H1 (cell line): ENCODE data around the gene LCT. TPM values are rescaled to one million over a fixed set of nuclear protein-coding genes. Genes with fewer than 3 reads are reported as not detected.

Experiments
- CHD1 ChIP-seq: IDR thresholded peaks from 2 replicates; pipeline ENCODE4 v1.6.1; 2012; ENCODE audit warnings: low read depth, low read length, improper control_type of control experiment
- SIRT6 ChIP-seq: IDR thresholded peaks from one replicate; pipeline ENCODE4 v1.7.1; 2012; ENCODE audit warnings: low read length, inconsistent platforms
- TEAD4 ChIP-seq: IDR thresholded peaks from 2 replicates; pipeline ENCODE4 v1.6.1; 2012; ENCODE audit warnings: low read depth, low read length, inconsistent platforms, mixed read lengths
- polyA plus RNA-seq, 7 experiments: library from polyadenylated mRNA; depleted of rRNA in 3 of 7; stranded (reverse) in 5 of 7; unstranded in 2 of 7; fragments of >200 nt in 5 of 7; fragments of 200-250 nt in 2 of 7; gene quantifications; 1 replicate in 5 of 7; 2 replicates in 1 of 7; 4 replicates in 1 of 7; pipeline versions ENCODE4 v1.2.1 to v1.2.3, GENCODE V29; 2011 to 2013; ENCODE audit warnings: missing spikeins in 2 of 7, mixed read lengths in 2 of 7
- total RNA-seq: library from RNA; stranded (reverse); fragmentation: NEBNext Ultra II Directional; extraction: Animal tissue kit (Norgen Biotek cat#: 25700); gene quantifications from 2 replicates; pipeline ENCODE4 v1.2.1, GENCODE V29; 2021
- TF ChIP-seq, protein P1 (sequence below): fragments of 300-600 bp; sonication (generic); IDR thresholded peaks from 2 replicates; pipeline ENCODE4 v1.7.1; 2012; ENCODE audit warnings: low read length, moderate library complexity, mild to moderate bottlenecking, inconsistent platforms; ENCODE audit not compliant: insufficient replicate concordance

LCT gene
- total and polyA plus RNA-seq, 2 of the 8 experiments (the other 6 are each of a cell fraction or from before 2014, with no cell fraction given): 0.06 TPM; not detected in 1

- TF ChIP-seq, protein P1, sequence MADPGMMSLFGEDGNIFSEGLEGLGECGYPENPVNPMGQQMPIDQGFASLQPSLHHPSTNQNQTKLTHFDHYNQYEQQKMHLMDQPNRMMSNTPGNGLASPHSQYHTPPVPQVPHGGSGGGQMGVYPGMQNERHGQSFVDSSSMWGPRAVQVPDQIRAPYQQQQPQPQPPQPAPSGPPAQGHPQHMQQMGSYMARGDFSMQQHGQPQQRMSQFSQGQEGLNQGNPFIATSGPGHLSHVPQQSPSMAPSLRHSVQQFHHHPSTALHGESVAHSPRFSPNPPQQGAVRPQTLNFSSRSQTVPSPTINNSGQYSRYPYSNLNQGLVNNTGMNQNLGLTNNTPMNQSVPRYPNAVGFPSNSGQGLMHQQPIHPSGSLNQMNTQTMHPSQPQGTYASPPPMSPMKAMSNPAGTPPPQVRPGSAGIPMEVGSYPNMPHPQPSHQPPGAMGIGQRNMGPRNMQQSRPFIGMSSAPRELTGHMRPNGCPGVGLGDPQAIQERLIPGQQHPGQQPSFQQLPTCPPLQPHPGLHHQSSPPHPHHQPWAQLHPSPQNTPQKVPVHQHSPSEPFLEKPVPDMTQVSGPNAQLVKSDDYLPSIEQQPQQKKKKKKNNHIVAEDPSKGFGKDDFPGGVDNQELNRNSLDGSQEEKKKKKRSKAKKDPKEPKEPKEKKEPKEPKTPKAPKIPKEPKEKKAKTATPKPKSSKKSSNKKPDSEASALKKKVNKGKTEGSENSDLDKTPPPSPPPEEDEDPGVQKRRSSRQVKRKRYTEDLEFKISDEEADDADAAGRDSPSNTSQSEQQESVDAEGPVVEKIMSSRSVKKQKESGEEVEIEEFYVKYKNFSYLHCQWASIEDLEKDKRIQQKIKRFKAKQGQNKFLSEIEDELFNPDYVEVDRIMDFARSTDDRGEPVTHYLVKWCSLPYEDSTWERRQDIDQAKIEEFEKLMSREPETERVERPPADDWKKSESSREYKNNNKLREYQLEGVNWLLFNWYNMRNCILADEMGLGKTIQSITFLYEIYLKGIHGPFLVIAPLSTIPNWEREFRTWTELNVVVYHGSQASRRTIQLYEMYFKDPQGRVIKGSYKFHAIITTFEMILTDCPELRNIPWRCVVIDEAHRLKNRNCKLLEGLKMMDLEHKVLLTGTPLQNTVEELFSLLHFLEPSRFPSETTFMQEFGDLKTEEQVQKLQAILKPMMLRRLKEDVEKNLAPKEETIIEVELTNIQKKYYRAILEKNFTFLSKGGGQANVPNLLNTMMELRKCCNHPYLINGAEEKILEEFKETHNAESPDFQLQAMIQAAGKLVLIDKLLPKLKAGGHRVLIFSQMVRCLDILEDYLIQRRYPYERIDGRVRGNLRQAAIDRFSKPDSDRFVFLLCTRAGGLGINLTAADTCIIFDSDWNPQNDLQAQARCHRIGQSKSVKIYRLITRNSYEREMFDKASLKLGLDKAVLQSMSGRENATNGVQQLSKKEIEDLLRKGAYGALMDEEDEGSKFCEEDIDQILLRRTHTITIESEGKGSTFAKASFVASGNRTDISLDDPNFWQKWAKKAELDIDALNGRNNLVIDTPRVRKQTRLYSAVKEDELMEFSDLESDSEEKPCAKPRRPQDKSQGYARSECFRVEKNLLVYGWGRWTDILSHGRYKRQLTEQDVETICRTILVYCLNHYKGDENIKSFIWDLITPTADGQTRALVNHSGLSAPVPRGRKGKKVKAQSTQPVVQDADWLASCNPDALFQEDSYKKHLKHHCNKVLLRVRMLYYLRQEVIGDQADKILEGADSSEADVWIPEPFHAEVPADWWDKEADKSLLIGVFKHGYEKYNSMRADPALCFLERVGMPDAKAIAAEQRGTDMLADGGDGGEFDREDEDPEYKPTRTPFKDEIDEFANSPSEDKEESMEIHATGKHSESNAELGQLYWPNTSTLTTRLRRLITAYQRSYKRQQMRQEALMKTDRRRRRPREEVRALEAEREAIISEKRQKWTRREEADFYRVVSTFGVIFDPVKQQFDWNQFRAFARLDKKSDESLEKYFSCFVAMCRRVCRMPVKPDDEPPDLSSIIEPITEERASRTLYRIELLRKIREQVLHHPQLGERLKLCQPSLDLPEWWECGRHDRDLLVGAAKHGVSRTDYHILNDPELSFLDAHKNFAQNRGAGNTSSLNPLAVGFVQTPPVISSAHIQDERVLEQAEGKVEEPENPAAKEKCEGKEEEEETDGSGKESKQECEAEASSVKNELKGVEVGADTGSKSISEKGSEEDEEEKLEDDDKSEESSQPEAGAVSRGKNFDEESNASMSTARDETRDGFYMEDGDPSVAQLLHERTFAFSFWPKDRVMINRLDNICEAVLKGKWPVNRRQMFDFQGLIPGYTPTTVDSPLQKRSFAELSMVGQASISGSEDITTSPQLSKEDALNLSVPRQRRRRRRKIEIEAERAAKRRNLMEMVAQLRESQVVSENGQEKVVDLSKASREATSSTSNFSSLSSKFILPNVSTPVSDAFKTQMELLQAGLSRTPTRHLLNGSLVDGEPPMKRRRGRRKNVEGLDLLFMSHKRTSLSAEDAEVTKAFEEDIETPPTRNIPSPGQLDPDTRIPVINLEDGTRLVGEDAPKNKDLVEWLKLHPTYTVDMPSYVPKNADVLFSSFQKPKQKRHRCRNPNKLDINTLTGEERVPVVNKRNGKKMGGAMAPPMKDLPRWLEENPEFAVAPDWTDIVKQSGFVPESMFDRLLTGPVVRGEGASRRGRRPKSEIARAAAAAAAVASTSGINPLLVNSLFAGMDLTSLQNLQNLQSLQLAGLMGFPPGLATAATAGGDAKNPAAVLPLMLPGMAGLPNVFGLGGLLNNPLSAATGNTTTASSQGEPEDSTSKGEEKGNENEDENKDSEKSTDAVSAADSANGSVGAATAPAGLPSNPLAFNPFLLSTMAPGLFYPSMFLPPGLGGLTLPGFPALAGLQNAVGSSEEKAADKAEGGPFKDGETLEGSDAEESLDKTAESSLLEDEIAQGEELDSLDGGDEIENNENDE: no peak
- TF ChIP-seq SIRT6: no peak
- TF ChIP-seq CHD1: no peak
- TF ChIP-seq TEAD4: no peak
Measured at GRCh38 chr2:135832891-135833290, 4.1 kb downstream of the LCT start (continued).
